ELR (cell line): ENCODE results near the gene B4GALNT1.

ENCODE experiments used
- DNase-seq: peaks from one replicate; pipeline ENCODE4 v3.0.0-alpha.2; 2015; ENCODE audit warnings: low read depth

B4GALNT1 gene

DNA sequence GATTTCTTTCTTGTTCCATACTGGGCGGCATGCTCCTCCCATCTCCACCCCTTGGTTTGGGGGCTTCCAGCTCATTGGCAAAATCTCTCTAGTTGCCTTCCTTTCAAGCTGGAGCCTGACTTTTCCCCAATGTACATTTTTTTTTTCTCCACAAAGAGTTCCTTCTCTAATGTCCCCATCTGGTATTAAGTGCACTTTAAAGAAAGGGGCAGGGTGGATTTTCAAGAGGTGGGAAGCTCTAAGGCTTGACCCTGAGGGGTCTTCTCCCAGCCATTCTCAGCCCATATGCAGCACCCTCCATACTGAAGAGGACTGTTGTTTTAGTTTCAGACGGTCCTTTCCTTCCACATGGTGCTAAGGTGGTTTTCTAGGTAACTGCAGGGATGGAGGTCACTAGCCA is 47.8 kb downstream of the B4GALNT1 start:
- no peak for DNase-seq

DNA sequence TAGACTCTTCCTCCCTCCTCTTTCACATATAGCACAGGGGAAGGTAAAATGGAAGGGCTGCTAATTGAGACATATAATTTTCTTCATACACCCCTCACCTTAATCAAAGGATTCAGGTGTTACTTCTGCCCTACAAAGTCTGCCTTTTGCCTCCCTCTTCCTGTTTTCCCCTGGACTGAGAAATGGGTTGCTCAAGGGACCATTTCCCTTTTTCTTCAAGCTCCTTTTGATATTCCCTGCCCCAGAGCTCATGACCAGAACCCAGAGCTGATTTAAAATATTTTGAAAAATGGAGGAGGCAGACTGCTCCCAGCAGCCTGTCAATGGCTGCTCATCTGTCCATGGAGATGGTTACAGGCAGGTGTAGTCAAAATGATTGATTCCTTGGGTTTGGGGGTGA is 48.3 kb downstream of the B4GALNT1 start:
- DNase-seq = no peak

DNA sequence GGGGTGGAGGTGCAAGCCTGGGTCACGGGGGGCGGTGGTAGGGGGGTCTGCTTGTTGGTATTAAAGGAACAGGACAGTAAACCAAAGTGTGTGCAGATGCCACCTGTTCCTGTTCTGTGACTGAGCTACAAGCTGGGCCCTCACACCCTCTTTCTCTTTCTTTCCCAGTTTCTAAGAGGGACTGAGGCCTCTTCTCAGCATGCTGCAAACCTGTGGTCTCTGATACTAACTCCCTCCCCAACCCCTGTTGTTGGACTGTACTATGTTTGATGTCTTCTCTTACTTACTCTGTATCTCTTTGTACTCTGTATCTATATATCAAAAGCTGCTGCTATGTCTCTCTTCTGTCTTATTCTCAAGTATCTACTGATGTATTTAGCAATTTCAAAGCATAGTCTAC is 49.0 kb downstream of the B4GALNT1 start:
- DNase-seq = no peak

DNA sequence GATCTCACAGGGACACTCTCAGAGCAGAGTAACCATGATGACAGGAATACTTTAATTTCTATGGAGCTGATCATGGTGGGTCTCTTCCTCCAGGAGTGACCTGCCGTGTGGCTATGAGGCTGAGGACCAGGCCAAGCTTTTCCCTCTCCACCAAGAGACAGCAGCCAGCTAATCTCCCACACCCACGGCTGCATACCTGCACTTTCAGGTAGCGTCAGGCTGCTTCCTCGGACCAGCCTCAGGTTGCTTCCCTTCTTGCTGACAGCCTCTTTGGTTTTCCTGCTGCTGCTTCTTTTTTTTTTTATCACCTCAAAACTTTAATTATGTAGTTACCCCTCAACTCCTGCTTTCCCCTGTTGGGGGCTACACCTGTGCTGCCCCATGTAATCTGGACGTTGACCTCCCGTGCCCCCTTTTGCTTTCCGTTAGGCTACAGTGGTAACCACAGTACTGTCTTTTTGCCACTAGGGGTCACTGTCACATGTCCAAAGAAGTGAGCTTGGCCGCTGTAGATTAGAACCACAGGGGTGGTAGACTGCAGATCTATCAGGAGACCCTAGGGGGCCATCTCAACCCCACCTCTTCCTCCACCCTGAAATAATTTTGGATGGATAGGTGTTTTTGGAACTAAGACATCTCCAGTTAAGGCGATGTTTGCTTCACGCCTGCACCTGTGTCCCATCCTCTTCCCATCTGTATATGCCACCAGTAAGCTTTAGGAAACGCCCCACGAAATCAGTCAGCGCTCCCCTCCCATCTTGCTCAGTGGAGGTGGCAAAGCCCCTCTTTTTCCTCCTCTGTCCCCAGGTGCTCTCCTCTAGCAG is 49.8 kb downstream of the B4GALNT1 start:
- DNase-seq = peak; percentile 91

DNA sequence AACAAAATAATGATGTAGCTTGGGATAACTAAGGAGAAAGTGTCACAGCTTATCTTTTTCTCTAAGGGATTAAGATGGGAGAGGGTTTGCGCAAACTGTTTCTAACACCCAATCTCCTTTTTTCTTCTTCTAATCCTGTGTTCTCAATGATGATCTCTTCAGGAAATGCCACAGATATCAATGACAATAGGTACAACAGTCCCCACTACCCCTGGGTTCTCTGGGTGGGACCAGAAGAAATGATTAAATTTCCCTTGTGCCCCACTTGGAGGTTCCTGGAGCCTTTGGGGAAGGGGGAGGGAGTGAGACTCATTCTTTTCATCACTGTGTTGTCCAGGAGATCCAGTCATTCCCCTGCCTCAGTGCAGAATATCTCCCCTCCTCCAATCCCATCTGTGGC is 50.6 kb downstream of the B4GALNT1 start:
- DNase-seq = no peak

DNA sequence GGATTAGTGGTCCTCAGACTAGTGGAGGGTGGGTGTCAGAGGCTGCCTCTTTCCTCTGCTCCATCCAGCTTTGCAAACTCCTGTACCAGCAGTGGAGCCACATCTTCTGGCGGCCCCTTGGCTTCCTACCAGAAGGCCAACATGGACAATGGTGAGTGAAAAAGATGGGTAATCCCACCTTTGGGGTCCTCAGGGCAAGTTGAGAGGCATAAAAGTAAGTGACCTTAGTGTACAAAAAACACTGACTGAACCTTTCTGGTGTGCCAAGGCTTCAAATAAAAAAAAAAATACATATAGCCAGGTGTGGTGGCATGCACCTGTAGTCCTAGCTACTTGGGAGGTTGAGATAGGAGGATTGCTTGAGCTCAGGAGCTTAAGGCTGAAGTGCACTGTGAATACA is 51.2 kb downstream of the B4GALNT1 start:
- DNase-seq = no peak

DNA sequence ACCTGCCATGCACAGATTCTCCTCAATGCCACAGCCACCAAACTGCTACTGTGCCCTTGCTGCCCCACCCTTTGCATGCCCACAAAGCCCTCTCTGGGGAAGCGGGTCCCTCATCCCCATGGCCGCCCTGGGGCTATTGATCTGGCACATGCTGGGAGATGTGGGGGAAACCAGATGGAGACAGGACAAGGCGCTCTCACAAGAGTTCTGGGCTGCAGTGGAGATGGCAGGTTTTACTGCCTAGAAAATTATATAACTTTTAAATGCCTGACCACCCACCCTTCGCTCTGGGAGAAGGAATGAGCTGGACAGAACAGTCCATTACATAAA is 52.6 kb downstream of the B4GALNT1 start:
- DNase-seq = no peak

DNA sequence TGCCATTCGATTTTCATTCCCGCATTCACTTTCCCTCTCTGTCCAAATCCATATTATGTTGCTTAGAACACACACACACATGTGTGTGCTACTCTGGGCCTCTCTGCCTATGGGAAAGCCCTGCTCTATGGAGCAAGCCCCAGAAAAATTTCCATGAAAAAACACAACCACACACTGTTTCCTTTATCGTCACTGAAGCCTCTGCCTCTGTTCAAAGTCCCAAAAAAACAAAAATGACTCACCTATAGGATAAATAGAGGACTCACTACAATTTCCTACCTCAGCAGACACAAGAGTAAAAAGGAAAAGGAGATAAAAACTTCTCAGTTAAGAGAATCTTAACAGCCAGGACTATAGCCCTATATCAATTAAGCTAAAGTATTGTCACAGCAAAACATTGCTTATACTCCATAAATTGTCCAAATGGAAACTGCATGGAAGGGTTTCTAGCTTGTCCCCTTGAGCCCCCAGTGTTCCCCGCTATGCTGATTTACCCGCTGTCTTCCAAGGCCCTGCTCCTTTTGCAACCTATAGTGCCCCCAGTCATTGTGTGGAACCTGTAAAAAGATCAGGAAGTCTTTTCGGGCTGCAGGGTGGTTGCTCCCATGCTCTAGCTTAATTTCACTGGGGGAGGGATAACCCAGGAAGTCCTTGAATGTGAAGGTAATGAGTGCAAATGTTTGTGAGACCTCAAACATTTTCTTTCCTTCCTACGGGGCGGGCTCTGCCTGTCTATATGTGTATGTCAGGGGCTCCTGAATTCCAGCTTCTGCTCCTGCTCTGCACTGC is 53.1 kb downstream of the B4GALNT1 start:
- DNase-seq = no peak

DNA sequence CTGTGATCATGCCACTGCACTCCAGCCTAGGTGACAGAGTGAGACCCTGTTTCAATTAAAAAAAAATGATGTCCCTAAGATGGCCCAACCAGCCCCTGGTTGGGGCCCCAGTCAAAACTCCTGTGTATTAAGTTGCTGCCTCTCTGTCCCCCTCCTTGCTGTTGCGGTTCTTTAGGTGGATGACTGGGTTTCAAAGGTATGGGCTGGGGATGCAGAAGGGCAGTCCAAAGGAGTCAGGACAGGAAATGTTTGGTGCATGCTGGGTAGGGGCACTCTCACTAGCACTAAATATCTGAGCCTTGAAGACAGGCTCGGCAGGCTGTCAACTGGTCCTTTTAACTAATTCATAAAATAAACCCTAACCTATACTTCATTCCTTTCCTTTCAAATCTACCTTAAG is 54.0 kb downstream of the B4GALNT1 start:
- DNase-seq = peak; percentile 30

DNA sequence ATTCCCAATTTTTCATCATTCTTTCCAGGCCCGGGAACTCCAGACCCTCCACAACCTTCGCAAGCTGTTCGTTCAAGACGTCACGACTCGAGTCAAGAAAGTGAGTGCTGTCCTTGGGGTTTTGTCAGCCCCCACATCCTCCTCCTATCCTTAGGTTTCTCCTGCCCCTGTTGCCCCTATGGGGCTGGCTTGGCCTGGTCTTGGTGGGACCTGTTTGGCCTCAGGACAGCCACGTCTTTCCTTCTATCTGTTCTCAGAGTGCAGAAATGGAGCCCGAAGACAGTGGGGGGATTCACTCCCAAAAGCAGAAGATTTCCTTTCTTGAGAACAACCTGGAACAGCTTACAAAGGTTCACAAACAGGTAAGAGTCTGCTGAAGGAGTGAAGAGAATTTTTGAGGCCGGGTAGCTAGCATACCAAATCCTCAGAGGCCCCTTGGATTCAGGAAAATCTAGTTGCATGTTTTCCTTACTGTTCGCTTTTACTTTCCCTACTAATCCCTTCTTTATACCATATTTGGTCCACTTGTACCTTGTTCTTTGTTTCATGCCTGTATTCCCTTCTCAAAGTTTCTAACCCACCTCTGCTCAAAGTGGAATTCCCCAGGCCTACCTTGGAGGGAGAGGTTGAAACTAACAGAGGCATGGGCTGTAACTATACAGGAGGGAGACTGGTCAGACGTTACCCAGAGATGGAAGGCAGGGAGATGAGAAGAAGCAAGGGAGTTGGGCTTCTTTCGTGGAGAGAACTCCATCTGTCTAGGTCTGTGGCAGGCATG is 54.8 kb downstream of the B4GALNT1 start:
- no peak for DNase-seq

DNA sequence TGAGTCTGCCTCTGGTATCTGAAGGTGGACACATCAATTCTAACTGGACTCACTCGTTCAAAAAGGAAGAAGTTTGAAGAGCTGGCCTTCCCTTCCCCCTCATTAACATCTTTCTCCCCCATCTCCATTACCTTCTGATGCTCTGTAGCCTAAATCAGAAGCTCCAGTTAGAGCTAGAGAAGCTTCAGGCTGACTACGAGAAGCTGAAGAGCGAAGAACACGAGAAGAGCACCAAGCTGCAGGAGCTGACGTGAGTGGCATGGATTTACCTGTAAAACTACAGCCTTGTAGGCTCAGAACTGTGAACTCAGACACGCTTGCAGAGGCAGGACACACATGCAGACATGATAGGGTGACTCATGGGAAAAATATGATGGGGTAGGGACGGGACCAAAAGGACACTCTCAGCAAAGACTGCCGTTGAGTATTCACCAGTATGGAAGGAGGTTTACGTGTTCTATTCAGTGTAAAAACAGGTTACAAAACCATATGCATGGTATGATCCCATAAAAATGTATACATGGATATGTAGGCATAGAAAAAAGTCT is 56.3 kb downstream of the B4GALNT1 start:
- DNase-seq = peak; percentile 17
